ENCODE results near the gene ALDH9A1.

Gene ALDH9A1

DNA sequence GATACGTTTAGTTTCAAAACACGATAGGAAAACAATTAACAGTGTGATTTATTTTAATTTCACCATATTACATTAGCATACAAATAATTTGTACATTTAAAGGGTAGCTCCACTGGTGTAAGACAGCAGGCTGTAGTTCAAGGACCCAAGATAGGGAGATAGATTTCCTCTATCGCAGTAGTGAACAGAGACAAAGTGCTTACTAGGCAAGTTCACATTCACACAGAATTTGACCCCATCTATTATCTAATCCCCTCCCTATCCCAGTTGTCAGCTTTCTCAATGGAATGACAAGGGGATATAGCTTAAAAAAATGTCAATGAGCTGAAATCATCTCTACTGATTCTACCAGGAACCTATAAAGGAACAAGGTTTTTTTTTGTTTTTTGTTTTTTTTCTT, 36.2 kb downstream of the ALDH9A1 start:
- TF ChIP-seq ZBTB7A (IDR thresholded peaks at IDR 0.05; ENCODE audit: low read depth), result no peak

DNA sequence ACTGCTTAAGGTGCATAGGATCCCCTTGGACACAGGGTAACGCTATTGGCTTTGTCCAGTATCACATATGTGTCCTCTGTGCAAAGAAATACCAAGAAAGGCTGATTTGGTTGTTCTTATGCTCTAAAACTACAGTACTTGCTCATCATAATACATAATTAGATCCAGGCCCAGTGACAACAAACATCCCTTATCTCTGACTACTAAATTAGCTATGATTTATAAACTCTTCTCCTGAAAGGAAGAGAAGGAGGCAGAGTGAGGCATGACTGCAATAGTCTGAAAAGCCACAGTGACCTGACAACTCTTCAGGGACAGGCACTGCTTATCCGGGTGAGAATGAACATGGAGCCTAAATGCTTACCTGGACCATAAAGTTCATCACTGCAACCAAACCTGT, 36.7 kb downstream of the ALDH9A1 start:
- no peak for TF ChIP-seq CEBPB (IDR thresholded peaks at IDR 0.05)
- TF ChIP-seq EP300 (IDR thresholded peaks at IDR 0.05; ENCODE audit: borderline replicate concordance), result no peak
- TF ChIP-seq, protein P1, sequence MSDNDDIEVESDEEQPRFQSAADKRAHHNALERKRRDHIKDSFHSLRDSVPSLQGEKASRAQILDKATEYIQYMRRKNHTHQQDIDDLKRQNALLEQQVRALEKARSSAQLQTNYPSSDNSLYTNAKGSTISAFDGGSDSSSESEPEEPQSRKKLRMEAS (IDR thresholded peaks at IDR 0.05), result no peak
- no peak for TF ChIP-seq CREB1 (IDR thresholded peaks at IDR 0.05; ENCODE audit: low read depth)
- TF ChIP-seq, protein P2, sequence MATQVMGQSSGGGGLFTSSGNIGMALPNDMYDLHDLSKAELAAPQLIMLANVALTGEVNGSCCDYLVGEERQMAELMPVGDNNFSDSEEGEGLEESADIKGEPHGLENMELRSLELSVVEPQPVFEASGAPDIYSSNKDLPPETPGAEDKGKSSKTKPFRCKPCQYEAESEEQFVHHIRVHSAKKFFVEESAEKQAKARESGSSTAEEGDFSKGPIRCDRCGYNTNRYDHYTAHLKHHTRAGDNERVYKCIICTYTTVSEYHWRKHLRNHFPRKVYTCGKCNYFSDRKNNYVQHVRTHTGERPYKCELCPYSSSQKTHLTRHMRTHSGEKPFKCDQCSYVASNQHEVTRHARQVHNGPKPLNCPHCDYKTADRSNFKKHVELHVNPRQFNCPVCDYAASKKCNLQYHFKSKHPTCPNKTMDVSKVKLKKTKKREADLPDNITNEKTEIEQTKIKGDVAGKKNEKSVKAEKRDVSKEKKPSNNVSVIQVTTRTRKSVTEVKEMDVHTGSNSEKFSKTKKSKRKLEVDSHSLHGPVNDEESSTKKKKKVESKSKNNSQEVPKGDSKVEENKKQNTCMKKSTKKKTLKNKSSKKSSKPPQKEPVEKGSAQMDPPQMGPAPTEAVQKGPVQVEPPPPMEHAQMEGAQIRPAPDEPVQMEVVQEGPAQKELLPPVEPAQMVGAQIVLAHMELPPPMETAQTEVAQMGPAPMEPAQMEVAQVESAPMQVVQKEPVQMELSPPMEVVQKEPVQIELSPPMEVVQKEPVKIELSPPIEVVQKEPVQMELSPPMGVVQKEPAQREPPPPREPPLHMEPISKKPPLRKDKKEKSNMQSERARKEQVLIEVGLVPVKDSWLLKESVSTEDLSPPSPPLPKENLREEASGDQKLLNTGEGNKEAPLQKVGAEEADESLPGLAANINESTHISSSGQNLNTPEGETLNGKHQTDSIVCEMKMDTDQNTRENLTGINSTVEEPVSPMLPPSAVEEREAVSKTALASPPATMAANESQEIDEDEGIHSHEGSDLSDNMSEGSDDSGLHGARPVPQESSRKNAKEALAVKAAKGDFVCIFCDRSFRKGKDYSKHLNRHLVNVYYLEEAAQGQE (IDR thresholded peaks at IDR 0.05; ENCODE audit: low read depth), result no peak
- TF ChIP-seq YY1 (IDR thresholded peaks at IDR 0.05; ENCODE audit: low read depth), result no peak
- TF ChIP-seq TAF1 (IDR thresholded peaks at IDR 0.05; ENCODE audit: low read depth), result no peak
- TF ChIP-seq ZBTB7A (IDR thresholded peaks at IDR 0.05; ENCODE audit: low read depth), result no peak
- TF ChIP-seq, protein P3, sequence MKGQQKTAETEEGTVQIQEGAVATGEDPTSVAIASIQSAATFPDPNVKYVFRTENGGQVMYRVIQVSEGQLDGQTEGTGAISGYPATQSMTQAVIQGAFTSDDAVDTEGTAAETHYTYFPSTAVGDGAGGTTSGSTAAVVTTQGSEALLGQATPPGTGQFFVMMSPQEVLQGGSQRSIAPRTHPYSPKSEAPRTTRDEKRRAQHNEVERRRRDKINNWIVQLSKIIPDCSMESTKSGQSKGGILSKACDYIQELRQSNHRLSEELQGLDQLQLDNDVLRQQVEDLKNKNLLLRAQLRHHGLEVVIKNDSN (IDR thresholded peaks at IDR 0.05), result no peak
- no peak for TF ChIP-seq RAD21 (IDR thresholded peaks at IDR 0.05; ENCODE audit: low read depth)
- no peak for TF ChIP-seq NFIC (IDR thresholded peaks at IDR 0.05)
- no peak for TF ChIP-seq EGR1 (IDR thresholded peaks at IDR 0.05)
- no peak for TF ChIP-seq TCF12 (IDR thresholded peaks at IDR 0.05; ENCODE audit: low read depth)
- no peak for TF ChIP-seq TEAD4 (IDR thresholded peaks at IDR 0.05)
- TF ChIP-seq FOXM1 (IDR thresholded peaks at IDR 0.05; ENCODE audit: borderline replicate concordance, low read depth), result no peak

DNA sequence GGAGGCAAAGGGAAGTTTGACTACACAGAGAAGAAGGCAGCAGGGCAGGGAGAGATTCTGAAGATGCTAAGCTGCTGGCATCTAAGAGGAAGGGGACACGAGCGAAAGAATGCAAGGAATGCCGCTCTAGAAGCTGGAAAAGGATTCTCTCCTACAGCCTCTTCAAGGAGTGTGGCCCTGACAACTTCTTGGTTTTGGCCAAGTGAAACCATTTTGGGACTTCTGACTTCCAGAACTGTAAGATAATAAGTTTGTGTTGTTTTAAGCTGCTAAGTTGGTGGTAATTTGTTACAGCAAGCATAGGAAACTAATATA, 38.8 kb downstream of the ALDH9A1 start:
- TF ChIP-seq CEBPB (IDR thresholded peaks at IDR 0.05), result no peak
- TF ChIP-seq, protein P3 (IDR thresholded peaks at IDR 0.05), result no peak
- TF ChIP-seq EP300 (IDR thresholded peaks at IDR 0.05; ENCODE audit: borderline replicate concordance), result no peak
- TF ChIP-seq RAD21 (IDR thresholded peaks at IDR 0.05; ENCODE audit: low read depth), result no peak
- TF ChIP-seq, protein P2 (IDR thresholded peaks at IDR 0.05; ENCODE audit: low read depth), result no peak

DNA sequence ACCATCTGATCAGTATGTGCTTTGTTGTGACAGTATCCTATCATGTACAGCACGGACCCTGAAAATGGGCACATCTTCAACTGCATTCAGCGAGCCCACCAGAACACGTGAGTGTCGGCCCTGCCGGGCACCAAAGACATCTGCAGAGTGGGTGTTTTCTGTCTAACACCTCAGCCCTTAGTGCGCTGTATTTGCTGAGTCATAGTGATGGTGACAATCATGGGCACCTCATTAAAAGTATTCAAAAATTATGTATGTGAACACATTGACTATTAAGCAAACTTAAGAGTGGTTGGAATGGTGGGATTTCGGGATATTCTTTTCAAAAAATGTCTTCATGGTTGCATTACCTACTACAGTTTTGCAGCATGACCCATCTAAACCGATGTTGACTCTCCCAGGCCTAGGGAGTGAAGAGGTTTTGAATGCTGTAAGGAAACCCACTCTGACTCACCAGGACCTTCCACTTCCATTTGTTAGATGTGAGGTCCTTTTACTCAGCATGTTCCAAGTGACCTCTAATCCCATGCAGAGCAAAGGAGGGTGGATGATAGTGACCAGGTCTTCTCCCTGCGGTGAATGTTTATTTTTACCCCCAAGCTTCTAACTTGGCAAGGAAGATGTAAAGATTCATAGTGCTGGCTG, 47.3 kb downstream of the ALDH9A1 start:
- TF ChIP-seq CREB1 (IDR thresholded peaks at IDR 0.05; ENCODE audit: low read depth), result no peak
- no peak for TF ChIP-seq TCF12 (IDR thresholded peaks at IDR 0.05; ENCODE audit: low read depth)
- TF ChIP-seq NFIC (IDR thresholded peaks at IDR 0.05), result no peak
- no peak for TF ChIP-seq YY1 (IDR thresholded peaks at IDR 0.05; ENCODE audit: low read depth)
- no peak for TF ChIP-seq ZBTB7A (IDR thresholded peaks at IDR 0.05; ENCODE audit: low read depth)
- TF ChIP-seq TAF1 (IDR thresholded peaks at IDR 0.05; ENCODE audit: low read depth), result no peak
- no peak for TF ChIP-seq EGR1 (IDR thresholded peaks at IDR 0.05)
- TF ChIP-seq TEAD4 (IDR thresholded peaks at IDR 0.05), result no peak
- no peak for TF ChIP-seq EP300 (IDR thresholded peaks at IDR 0.05; ENCODE audit: borderline replicate concordance)
- no peak for TF ChIP-seq CEBPB (IDR thresholded peaks at IDR 0.05)
- TF ChIP-seq, protein P1 (IDR thresholded peaks at IDR 0.05), result no peak
- TF ChIP-seq, protein P3 (IDR thresholded peaks at IDR 0.05), result no peak
- TF ChIP-seq RAD21 (IDR thresholded peaks at IDR 0.05; ENCODE audit: low read depth), result no peak
- TF ChIP-seq FOXM1 (IDR thresholded peaks at IDR 0.05; ENCODE audit: borderline replicate concordance, low read depth), result no peak

DNA sequence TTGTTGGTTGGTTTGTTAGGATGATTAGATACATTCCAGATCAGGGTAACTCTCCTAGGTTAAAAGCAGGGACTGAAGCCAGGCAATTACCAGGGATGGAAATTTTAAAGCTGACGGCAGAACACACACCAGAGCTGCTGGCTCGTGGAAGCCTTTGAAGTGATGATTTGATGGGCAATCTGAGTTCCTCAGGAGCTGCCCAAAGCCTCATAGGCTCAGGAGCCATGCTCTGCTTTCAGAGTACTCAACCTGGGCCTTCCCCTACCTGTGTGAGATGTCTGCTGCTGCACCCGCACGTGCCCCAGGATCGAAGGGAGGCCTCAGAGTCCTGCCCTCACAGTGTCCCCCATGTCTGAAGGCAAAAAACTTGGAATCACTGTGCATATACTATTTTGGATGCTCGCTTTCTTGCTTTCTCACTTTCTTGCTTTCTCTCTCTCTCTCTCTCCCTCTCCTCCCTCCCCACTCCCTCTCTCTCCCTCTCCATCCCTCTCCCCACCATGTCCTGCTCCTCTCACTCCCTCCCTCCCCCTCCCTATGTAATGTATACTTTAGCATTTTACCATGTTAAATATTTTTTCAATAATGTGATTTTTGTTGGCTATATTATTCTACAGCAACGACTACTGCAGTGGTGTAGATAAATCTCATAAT, 49.3 kb downstream of the ALDH9A1 start:
- TF ChIP-seq CEBPB (IDR thresholded peaks at IDR 0.05) (no peak), TEAD4 (IDR thresholded peaks at IDR 0.05) (no peak), YY1 (IDR thresholded peaks at IDR 0.05; ENCODE audit: low read depth) (no peak), TCF12 (IDR thresholded peaks at IDR 0.05; ENCODE audit: low read depth) (no peak), RAD21 (IDR thresholded peaks at IDR 0.05; ENCODE audit: low read depth) (no peak), TAF1 (IDR thresholded peaks at IDR 0.05; ENCODE audit: low read depth) (no peak), CREB1 (IDR thresholded peaks at IDR 0.05; ENCODE audit: low read depth) (no peak), NFIC (IDR thresholded peaks at IDR 0.05) (no peak), FOXM1 (IDR thresholded peaks at IDR 0.05; ENCODE audit: borderline replicate concordance, low read depth) (no peak), EGR1 (IDR thresholded peaks at IDR 0.05) (no peak), EP300 (IDR thresholded peaks at IDR 0.05; ENCODE audit: borderline replicate concordance) (no peak), ZBTB7A (IDR thresholded peaks at IDR 0.05; ENCODE audit: low read depth) (no peak)
- TF ChIP-seq, protein P3 (IDR thresholded peaks at IDR 0.05), result no peak
- TF ChIP-seq, protein P1 (IDR thresholded peaks at IDR 0.05), result no peak
- TF ChIP-seq, protein P2 (IDR thresholded peaks at IDR 0.05; ENCODE audit: low read depth), result no peak

All from Ishikawa (cell line).